H1 (cell line): Measurements from ENCODE around the gene GDPD1.

Experiments used
- CTCF ChIP-seq, 3 experiments: IDR thresholded peaks; 1 replicate in 2 of 3; 2 replicates in 1 of 3; pipeline versions ENCODE4 v1.5.1 to v1.6.1; 2011; ENCODE audit warnings: low read length in 3 of 3, mild to moderate bottlenecking in 3 of 3, inconsistent platforms in 2 of 3, low read depth in 1 of 3, moderate library complexity in 1 of 3; ENCODE audit not compliant: insufficient read depth in 1 of 3; ENCODE audit errors: control extremely low read depth in 1 of 3
- EP300 ChIP-seq, 2 experiments: IDR thresholded peaks; 1 replicate in 1 of 2; 2 replicates in 1 of 2; pipeline ENCODE4 v1.6.1; 2011 to 2012; ENCODE audit warnings: low read depth in 2 of 2, low read length in 2 of 2, mild to moderate bottlenecking in 2 of 2, borderline replicate concordance in 1 of 2, inconsistent platforms in 1 of 2, moderate library complexity in 1 of 2
- POLR2AphosphoS5 ChIP-seq: IDR thresholded peaks from 2 replicates; pipeline ENCODE4 v1.6.1; 2011; ENCODE audit warnings: low read depth, low read length
- TF ChIP-seq, protein P1 (sequence below): IDR thresholded peaks from 2 replicates; pipeline ENCODE4 v1.6.1; 2012; ENCODE audit warnings: low read length, inconsistent platforms

- TF ChIP-seq EP300 (IDR thresholded peaks at IDR 0.05; ENCODE audit: borderline replicate concordance in 1 of 2, low read depth in 2 of 2, low read length in 2 of 2) (no peak), CTCF (IDR thresholded peaks at IDR 0.05; ENCODE audit: control extremely low read depth in 1 of 3, insufficient read depth in 1 of 3, low read depth in 1 of 3, low read length in 3 of 3) (no peak), POLR2AphosphoS5 (no peak)
- TF ChIP-seq, protein P1, sequence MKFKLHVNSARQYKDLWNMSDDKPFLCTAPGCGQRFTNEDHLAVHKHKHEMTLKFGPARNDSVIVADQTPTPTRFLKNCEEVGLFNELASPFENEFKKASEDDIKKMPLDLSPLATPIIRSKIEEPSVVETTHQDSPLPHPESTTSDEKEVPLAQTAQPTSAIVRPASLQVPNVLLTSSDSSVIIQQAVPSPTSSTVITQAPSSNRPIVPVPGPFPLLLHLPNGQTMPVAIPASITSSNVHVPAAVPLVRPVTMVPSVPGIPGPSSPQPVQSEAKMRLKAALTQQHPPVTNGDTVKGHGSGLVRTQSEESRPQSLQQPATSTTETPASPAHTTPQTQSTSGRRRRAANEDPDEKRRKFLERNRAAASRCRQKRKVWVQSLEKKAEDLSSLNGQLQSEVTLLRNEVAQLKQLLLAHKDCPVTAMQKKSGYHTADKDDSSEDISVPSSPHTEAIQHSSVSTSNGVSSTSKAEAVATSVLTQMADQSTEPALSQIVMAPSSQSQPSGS = no peak
Measured at GRCh38 chr17:59266745-59267144, 46.4 kb downstream of the GDPD1 start.
